ENCODE data around the gene C19orf12. TPM values are rescaled to one million over a fixed set of nuclear protein-coding genes. Genes with fewer than 3 reads are reported as not detected.
A peak's percentile ranks its signal among the peaks of the same experiment; 100 is the strongest.

C19orf12 gene
- total RNA-seq, 1 donor, result 8.8 TPM

- no peaks in the 10 kb centered on the region for H3K9me3 ChIP-seq (ENCODE audit: low read depth, low read length)
- no peak overlapping the region for H3K4me3 ChIP-seq (ENCODE audit: low read length)
- peaks cover 93% of the 10 kb centered on the region for H3K4me1 ChIP-seq (ENCODE audit: insufficient read depth, low read length)
- H3K27me3 ChIP-seq (ENCODE audit: insufficient read depth, low read length), result no peaks in the 10 kb centered on the region
These were observed 46.1 kb downstream of the C19orf12 start for GRCh38 chr19:29668746-29669609.

GRCh38 chr19:29667901-29668341 lies 47.1 kb downstream of the C19orf12 start:
- Histone ChIP-seq H3K4me1 (ENCODE audit: insufficient read depth, low read length) (peaks cover 82% of the 10 kb centered on the region), H3K27me3 (ENCODE audit: insufficient read depth, low read length) (no peaks in the 10 kb centered on the region), H3K9me3 (ENCODE audit: low read depth, low read length) (no peaks in the 10 kb centered on the region), H3K4me3 (ENCODE audit: low read length) (no peak overlapping the region)

- peak overlapping the region; percentile 59 for H3K4me3 ChIP-seq (ENCODE audit: low read length)
- peaks cover 77% of the 10 kb centered on the region for H3K4me1 ChIP-seq (ENCODE audit: insufficient read depth, low read length)
- no peaks in the 10 kb centered on the region for H3K9me3 ChIP-seq (ENCODE audit: low read depth, low read length)
- H3K27me3 ChIP-seq (ENCODE audit: insufficient read depth, low read length), result no peaks in the 10 kb centered on the region
These were observed 47.7 kb downstream of the C19orf12 start for GRCh38 chr19:29667387-29667783.

GRCh38 chr19:29666578-29667386 lies 48.3 kb downstream of the C19orf12 start:
- H3K4me3 ChIP-seq (ENCODE audit: low read length), result peak overlapping the region; percentile 59
- H3K27me3 ChIP-seq (ENCODE audit: insufficient read depth, low read length), result no peaks in the 10 kb centered on the region
- peaks cover 71% of the 10 kb centered on the region for H3K4me1 ChIP-seq (ENCODE audit: insufficient read depth, low read length)
- H3K9me3 ChIP-seq (ENCODE audit: low read depth, low read length), result no peaks in the 10 kb centered on the region

- Histone ChIP-seq H3K9me3 (ENCODE audit: low read depth, low read length) (no peaks in the 10 kb centered on the region), H3K27me3 (ENCODE audit: insufficient read depth, low read length) (no peaks in the 10 kb centered on the region), H3K4me3 (ENCODE audit: low read length) (peak overlapping the region; percentile 59), H3K4me1 (ENCODE audit: insufficient read depth, low read length) (peaks cover 63% of the 10 kb centered on the region)
These were observed 49.1 kb downstream of the C19orf12 start for GRCh38 chr19:29665826-29666577.

- peak within 1 kb of the TSS; percentile 59 for H3K4me3 ChIP-seq (ENCODE audit: low read length)
- H3K4me1 ChIP-seq (ENCODE audit: insufficient read depth, low read length), result peaks cover 56% of the 10 kb centered on the region
- no peaks in the 10 kb centered on the region for H3K9me3 ChIP-seq (ENCODE audit: low read depth, low read length)
- no peaks in the 10 kb centered on the region for H3K27me3 ChIP-seq (ENCODE audit: insufficient read depth, low read length)
These were observed 49.7 kb downstream of the C19orf12 start, which contains the start of gene PLEKHF1 for GRCh38 chr19:29665215-29665825. PLEKHF1 (plus strand) TSS chr19:29665461; CDS start chr19:29673840, 8,379 bp downstream.

- no peaks in the 10 kb centered on the region for H3K27me3 ChIP-seq (ENCODE audit: insufficient read depth, low read length)
- H3K4me1 ChIP-seq (ENCODE audit: insufficient read depth, low read length), result peaks cover 51% of the 10 kb centered on the region
- H3K4me3 ChIP-seq (ENCODE audit: low read length), result peak overlapping the region; percentile 59
- H3K9me3 ChIP-seq (ENCODE audit: low read depth, low read length), result no peaks in the 10 kb centered on the region
These were observed 50.3 kb downstream of the C19orf12 start for GRCh38 chr19:29664753-29665214.

- Histone ChIP-seq H3K4me3 (ENCODE audit: low read length) (no peak overlapping the region), H3K4me1 (ENCODE audit: insufficient read depth, low read length) (peaks cover 44% of the 10 kb centered on the region), H3K9me3 (ENCODE audit: low read depth, low read length) (no peaks in the 10 kb centered on the region), H3K27me3 (ENCODE audit: insufficient read depth, low read length) (no peaks in the 10 kb centered on the region)
These were observed 51.0 kb downstream of the C19orf12 start for GRCh38 chr19:29663861-29664752.

- Histone ChIP-seq H3K4me3 (ENCODE audit: low read length) (no peak overlapping the region), H3K4me1 (ENCODE audit: insufficient read depth, low read length) (peaks cover 31% of the 10 kb centered on the region), H3K9me3 (ENCODE audit: low read depth, low read length) (no peaks in the 10 kb centered on the region), H3K27me3 (ENCODE audit: insufficient read depth, low read length) (no peaks in the 10 kb centered on the region)
These were observed 52.3 kb downstream of the C19orf12 start for GRCh38 chr19:29662604-29663404.

GRCh38 chr19:29662278-29662603 lies 52.8 kb downstream of the C19orf12 start:
- Histone ChIP-seq H3K27me3 (ENCODE audit: insufficient read depth, low read length) (no peaks in the 10 kb centered on the region), H3K4me3 (ENCODE audit: low read length) (no peak overlapping the region), H3K9me3 (ENCODE audit: low read depth, low read length) (no peaks in the 10 kb centered on the region), H3K4me1 (ENCODE audit: insufficient read depth, low read length) (peaks cover 26% of the 10 kb centered on the region)

- Histone ChIP-seq H3K9me3 (ENCODE audit: low read depth, low read length) (no peaks in the 10 kb centered on the region), H3K4me3 (ENCODE audit: low read length) (no peak overlapping the region), H3K4me1 (ENCODE audit: insufficient read depth, low read length) (peaks cover 12% of the 10 kb centered on the region), H3K27me3 (ENCODE audit: insufficient read depth, low read length) (no peaks in the 10 kb centered on the region)
These were observed 54.2 kb downstream of the C19orf12 start for GRCh38 chr19:29660835-29661234.

- H3K9me3 ChIP-seq (ENCODE audit: low read depth, low read length), result no peaks in the 10 kb centered on the region
- no peak overlapping the region for H3K4me3 ChIP-seq (ENCODE audit: low read length)
- no peaks in the 10 kb centered on the region for H3K4me1 ChIP-seq (ENCODE audit: insufficient read depth, low read length)
- H3K27me3 ChIP-seq (ENCODE audit: insufficient read depth, low read length), result no peaks in the 10 kb centered on the region
These were observed 56.7 kb downstream of the C19orf12 start for GRCh38 chr19:29658221-29658991.

Data from mononuclear cell (primary cell).